GM20431 (cell line): ENCODE results near the gene KLHL26.
"Not testable (repeated sequence)": the region's sequence is repeated elsewhere in the genome, so short reads cannot be mapped to it uniquely, and the experiment has no call there.

ENCODE experiments used
- in situ Hi-C: fragments of 300-500 bp; cut with MseI, MboI; formaldehyde crosslinking; loops from one replicate; pipeline ENCODE4 v1.15.0; 2020; ENCODE audit warnings: low sequenced_read_pairs; ENCODE audit not compliant: unreplicated experiment

Gene KLHL26

GRCh38 chr19:18676692-18677091 is 39.9 kb downstream of the KLHL26 start:
- in situ Hi-C loops, result no loop called here

GRCh38 chr19:18677156-18677555 is 40.3 kb downstream of the KLHL26 start:
- in situ Hi-C loops, result no loop called here

DNA sequence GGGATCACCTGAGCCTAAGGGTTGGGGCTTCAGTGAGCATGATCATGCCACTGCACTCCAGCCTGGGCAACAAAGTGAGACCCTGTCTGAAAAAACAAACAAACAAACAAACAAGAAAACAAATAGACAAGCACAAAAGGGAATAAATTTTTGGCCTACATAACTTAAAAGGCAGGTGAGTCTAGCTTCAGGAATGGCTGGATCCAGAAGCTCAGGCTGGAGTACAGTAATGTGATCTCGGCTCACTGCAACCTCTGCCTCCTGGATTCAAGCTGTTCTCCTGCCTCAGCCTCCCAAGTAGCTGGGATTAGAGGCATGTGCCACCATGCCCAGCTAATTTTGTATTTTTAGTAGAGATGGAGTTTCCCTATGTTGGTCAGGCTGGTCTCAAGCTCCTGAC is 43.3 kb downstream of the KLHL26 start:
- in situ Hi-C loops, result not testable (repeated sequence)

GRCh38 chr19:18682807-18683108 is 45.9 kb downstream of the KLHL26 start:
- in situ Hi-C loops, result no loop called here

- in situ Hi-C loops, result no loop called here
These were observed 46.5 kb downstream of the KLHL26 start, which contains the start of gene CRTC1 for GRCh38 chr19:18683109-18683957. TSS of gene CRTC1 (plus strand) at chr19:18683680. CDS start at chr19:18683703, 23 bp downstream.

DNA sequence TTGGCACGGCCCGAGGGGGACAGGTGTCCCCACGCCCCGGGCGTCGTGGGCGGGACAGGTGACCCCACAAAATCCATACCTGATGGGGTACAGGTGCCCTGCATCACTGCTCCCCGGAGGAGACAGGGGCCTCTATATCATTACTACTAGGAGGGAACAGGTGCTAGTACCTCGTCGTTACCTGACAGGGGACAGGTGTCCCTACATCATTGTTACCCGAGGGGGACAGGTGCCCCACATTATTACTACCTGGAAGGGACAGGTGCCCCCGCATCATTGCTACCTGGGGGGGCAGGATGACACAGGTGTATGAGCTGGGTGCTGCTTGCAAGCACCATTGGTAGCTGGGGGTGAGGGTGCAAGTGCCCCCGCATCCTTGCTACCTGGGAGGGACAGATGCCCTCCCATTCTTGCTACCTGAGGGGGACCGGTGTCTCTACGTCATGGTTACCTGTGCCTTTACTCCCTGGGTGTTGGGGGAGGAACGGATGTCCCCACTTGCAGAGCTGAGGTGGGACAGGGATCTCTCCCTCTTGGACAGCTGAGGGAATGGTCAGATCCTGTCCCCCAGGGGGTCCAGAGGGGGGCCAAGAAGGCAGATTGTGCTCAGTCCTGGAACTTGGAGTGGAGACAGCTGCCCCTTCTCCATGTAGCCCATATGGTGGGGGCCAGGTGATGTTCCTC is 47.3 kb downstream of the KLHL26 start:
- in situ Hi-C loops, result no loop called here

DNA sequence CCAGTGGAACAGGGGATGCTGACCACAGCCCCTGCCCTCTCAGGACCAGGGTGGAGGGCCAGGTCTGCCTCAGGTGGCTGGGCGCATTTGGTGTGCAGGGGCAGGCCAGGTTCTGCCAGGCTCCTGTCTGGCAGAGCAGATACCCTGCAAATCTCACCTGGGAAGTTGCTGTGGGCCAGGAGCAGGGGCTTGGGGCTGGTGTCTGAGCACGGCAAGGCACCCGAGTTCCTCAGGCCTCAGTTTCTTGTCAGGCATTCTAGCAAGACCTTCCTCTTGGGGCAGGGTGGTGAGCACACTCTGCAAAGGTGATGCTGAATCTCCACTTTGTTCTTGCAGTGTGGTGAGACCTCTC is 47.8 kb downstream of the KLHL26 start:
- in situ Hi-C loops, result no loop called here

DNA sequence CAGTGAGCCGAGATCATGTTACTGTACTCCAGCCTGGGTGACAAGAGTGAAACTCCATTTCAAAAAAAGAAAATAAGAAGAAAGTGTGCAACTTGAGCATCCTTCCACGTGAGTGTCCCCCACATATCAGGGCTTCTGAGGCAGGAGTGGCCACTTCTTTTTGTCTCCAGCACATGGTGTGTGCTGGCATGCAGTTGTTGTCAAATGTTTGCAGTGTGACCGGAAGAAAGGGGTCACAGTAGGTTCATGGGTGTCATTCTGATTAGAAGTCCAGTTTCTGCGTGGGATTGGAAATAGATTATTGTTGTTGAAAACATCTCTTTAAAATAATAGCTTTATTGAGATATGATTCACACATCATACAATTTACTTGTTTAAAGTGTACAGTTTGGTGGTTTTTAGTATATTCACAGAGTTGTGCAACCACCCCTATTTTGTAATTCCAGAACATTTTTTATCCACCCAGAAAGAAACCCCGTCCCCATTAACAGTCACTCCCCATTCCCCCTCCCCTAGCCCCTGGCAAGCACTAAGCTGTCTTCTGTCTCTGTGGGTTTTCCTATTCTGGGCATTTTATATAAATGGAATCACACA is 48.9 kb downstream of the KLHL26 start:
- in situ Hi-C loops, result no loop called here

DNA sequence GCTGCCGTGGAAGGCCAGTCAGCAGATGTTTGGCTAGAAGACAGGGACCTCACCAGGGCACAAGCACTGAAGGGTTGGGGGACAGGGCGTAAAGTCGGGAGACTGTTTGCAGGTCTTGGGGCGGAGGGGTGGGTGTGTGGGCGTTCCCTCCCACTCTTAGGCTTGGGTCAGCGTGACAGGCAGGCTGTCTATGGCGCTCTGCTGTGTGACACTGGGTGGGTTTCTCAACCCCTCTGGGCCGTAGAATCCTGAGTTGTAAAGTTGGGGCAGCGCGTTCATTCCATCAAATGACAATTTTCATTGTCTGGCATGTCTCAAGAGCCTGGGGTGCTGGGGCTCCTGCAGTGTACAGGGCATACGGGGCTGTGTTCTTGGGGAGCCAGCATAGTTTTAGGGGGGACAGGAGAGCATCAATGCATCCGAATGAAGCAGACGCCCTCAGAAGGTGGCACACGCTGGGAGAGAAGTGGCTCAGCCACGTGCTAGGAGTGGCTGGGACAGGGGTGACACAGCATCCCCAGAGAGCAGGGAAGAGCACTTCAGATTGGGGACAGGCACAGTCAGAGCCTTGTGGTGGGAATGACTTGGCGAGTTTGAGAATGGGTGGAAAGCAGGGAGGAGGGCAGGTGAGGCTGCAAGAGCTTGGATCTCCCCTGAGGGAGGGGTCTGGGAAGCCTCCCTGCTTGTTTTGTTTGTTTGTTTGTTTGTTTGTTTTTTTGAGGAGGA is 51.1 kb downstream of the KLHL26 start:
- in situ Hi-C loops, result no loop called here

GRCh38 chr19:18696023-18696422 is 59.2 kb downstream of the KLHL26 start:
- in situ Hi-C loops, result no loop called here

DNA sequence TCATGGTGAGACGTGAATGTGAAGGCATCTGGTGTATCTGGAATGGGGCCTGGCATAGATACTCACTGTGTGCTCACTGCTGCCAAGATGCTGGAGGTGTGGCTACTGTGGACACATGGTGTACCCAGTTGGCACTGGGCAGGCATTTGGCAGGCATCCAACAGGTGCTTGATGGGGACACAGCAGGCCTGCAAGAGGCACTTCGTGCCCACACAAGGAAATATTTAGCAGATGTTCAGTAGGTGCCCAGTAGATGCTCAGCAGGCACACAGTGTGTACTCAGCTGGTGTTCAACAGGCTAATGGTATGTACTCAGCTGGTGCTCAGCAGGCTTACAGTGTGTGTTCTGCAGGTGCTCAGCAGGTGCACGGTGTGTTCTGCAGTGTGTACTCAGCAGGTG is 60.9 kb downstream of the KLHL26 start:
- in situ Hi-C loops, result no loop called here

GRCh38 chr19:18698321-18699167 is 61.7 kb downstream of the KLHL26 start:
- in situ Hi-C loops, result no loop called here

GRCh38 chr19:18699403-18700054 is 62.7 kb downstream of the KLHL26 start:
- in situ Hi-C loops, result no loop called here

- in situ Hi-C loops, result no loop called here
These were observed 63.8 kb downstream of the KLHL26 start for GRCh38 chr19:18700501-18701249.

DNA sequence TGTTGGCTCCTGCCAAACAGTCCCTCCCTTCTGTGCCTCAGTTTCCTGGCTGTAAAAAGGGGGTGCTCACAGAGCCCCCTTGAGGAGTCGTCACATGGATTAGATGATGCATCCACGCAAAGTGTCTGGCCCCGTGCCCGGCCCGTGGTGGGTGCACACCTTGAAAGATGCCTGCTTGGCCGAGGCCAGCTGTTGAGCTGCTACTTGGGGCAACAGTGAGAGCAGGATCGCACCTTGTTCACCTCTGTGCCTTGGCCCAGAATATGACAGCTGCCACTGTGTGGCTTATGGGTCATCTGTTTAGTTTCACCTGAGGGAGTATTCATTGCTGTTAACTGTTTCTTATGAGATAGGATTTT is 64.4 kb downstream of the KLHL26 start:
- in situ Hi-C loops, result no loop called here

- in situ Hi-C loops, result no loop called here
These were observed 67.2 kb downstream of the KLHL26 start for GRCh38 chr19:18704054-18704453.

- in situ Hi-C loops, result no loop called here
These were observed 68.1 kb downstream of the KLHL26 start for GRCh38 chr19:18704971-18705370.

- in situ Hi-C loops, result no loop called here
These were observed 71.8 kb downstream of the KLHL26 start for GRCh38 chr19:18708452-18709231.
